Right lobe of liver (tissue), 6 donors: ENCODE results near the gene EFNB2. TPM values are rescaled to one million over a fixed set of nuclear protein-coding genes. Genes with fewer than 3 reads are reported as not detected.

Source experiments
- ATAC-seq, 4 donors: fragments of 200-7000 bp; cut with Tn5 transposase; one replicate each; pipeline ENCODE4 v1.9.1; 2020; ENCODE audit warnings: mild to moderate bottlenecking in 4 of 4, moderate library complexity in 4 of 4
- DNase-seq, 3 donors: peaks; one replicate each; pipeline ENCODE4 v3.0.0-alpha.2; 2020
- H3K27ac ChIP-seq, 3 donors: fragments of 200-600 bp; one replicate each; pipeline ENCODE4 v1.8.0; 2022
- H3K27me3 ChIP-seq, 2 donors: fragments of 200-600 bp; one replicate each; pipeline ENCODE4 v1.8.0; 2022
- H3K36me3 ChIP-seq, 4 donors: fragments of 200-600 bp; sonication (generic) in 1 of 4; one replicate each; pipeline versions ENCODE4 v1.5.1 to v1.8.0; 2017 to 2022; ENCODE audit warnings: control low read depth in 1 of 4
- H3K4me1 ChIP-seq, 4 donors: fragments of 200-600 bp; sonication (generic) in 1 of 4; one replicate each; pipeline versions ENCODE4 v1.5.1 to v1.8.0; 2017 to 2022; ENCODE audit warnings: control low read depth in 1 of 4
- H3K4me3 ChIP-seq, 3 donors: fragments of 200-600 bp; one replicate each; pipeline ENCODE4 v1.8.0; 2022
- H3K9me3 ChIP-seq, 4 donors: fragments of 200-600 bp; sonication (generic) in 1 of 4; one replicate each; pipeline versions ENCODE4 v1.5.1 to v1.8.0; 2017 to 2022; ENCODE audit warnings: control low read depth in 1 of 4
- CTCF ChIP-seq, 4 donors: fragments of 200-600 bp in 3 of 4; fragments of 450-650 bp in 1 of 4; IDR thresholded peaks; one replicate each; pipeline versions ENCODE4 v1.5.1 to v1.8.0; 2016 to 2022; ENCODE audit warnings: antibody characterized with exemption in 4 of 4, mild to moderate bottlenecking in 2 of 4
- POLR2A ChIP-seq: fragments of 450-650 bp; IDR thresholded peaks from one replicate; pipeline ENCODE4 v1.6.1; 2017; ENCODE audit warnings: antibody characterized with exemption, mild to moderate bottlenecking
- WGBS: methylation state at CpG from one replicate; pipeline ENCODE4 v1.1.6; 2018; ENCODE audit warnings: low coverage, low lambda C conversion rate; ENCODE audit not compliant: insufficient coverage; ENCODE audit errors: missing lambda C conversion rate; 5-methylcytosine and 5-hydroxymethylcytosine counted together
- intact Hi-C, 2 donors: fragments of 100-400 bp; cut with DNase I; formaldehyde crosslinking; loops; one replicate each; pipeline versions ENCODE4 v1.11.2 to v1.14.1; 2022
- total RNA-seq, 6 experiments: library from RNA; depleted of rRNA in 2 of 6; stranded (reverse); fragments of >200 nt in 2 of 6; fragmentation: NEBNext Ultra II Directional in 3 of 6; extraction: Animal tissue kit (Norgen Biotek cat#: 25700) in 3 of 6; gene quantifications; one replicate each; pipeline versions ENCODE4 v1.1.0 to v1.2.4, GENCODE V29; 2016 to 2023
- donor health status: DM: no; HTN: yes; CAD: no.
- donor health status: DM: no; HTN: no; CAD: no.
- donor health status: DM: no; HTN: no; CAD: no.
- donor health status: DM: no; HTN: yes; CAD: no.
- donor health status: DM: no; HTN: yes; CAD: no.

EFNB2 gene
- total RNA-seq, 6 experiments from 2014 or later: 2.3 to 9.8 (median 3.9) TPM

- DNase-seq (no peak), ATAC-seq (no peak)
- H3K9me3 ChIP-seq: no peaks in the 10 kb centered on the region
- no peaks in the 10 kb centered on the region for H3K36me3 ChIP-seq
- H3K4me3 ChIP-seq: no peak overlapping the region
- TF ChIP-seq CTCF (IDR thresholded peaks at IDR 0.05) (no peak), POLR2A (no peak)
- WGBS: 69% methylated on average over 7 of the region's 7 CpGs
- H3K27ac ChIP-seq: no peak overlapping the region
- no peaks in the 10 kb centered on the region for H3K27me3 ChIP-seq
- intact Hi-C loops: no loop called here
- peaks cover 0 to 7% (median 0%) of the 10 kb centered on the region in 4 donors for H3K4me1 ChIP-seq
Observed at GRCh38 chr13:106528718-106529414, 6.6 kb downstream of the EFNB2 start.

GRCh38 chr13:106527826-106528225, 7.6 kb downstream of the EFNB2 start:
- ATAC-seq (no peak), DNase-seq (no peak)
- no peak overlapping the region for H3K27ac ChIP-seq
- no peaks in the 10 kb centered on the region for H3K9me3 ChIP-seq
- 29% methylated on average over 2 of the region's 2 CpGs for WGBS
- no peak overlapping the region for H3K4me3 ChIP-seq
- intact Hi-C loops: no loop called here
- TF ChIP-seq CTCF (IDR thresholded peaks at IDR 0.05): no peak
- TF ChIP-seq POLR2A: no peak
- no peaks in the 10 kb centered on the region for H3K27me3 ChIP-seq
- H3K4me1 ChIP-seq: peaks cover 0 to 5% (median 0%) of the 10 kb centered on the region in 4 donors
- no peaks in the 10 kb centered on the region for H3K36me3 ChIP-seq

GRCh38 chr13:106527445-106527801, 8.0 kb downstream of the EFNB2 start:
- ATAC-seq (no peak), DNase-seq (no peak)
- no peak overlapping the region for H3K27ac ChIP-seq
- no peak overlapping the region for H3K4me3 ChIP-seq
- intact Hi-C loops: no loop called here
- peaks cover 0 to 1% (median 0%) of the 10 kb centered on the region in 4 donors for H3K4me1 ChIP-seq
- no peaks in the 10 kb centered on the region for H3K9me3 ChIP-seq
- TF ChIP-seq POLR2A: no peak
- TF ChIP-seq CTCF (IDR thresholded peaks at IDR 0.05): no peak
- no peaks in the 10 kb centered on the region for H3K36me3 ChIP-seq
- H3K27me3 ChIP-seq: no peaks in the 10 kb centered on the region
- 64% methylated on average over 1 of the region's 1 CpG for WGBS

- no peak overlapping the region for H3K4me3 ChIP-seq
- intact Hi-C loops: no loop called here
- no peak for TF ChIP-seq CTCF (IDR thresholded peaks at IDR 0.05)
- TF ChIP-seq POLR2A: no peak
- no peaks in the 10 kb centered on the region for H3K9me3 ChIP-seq
- no peak for ATAC-seq
- H3K27ac ChIP-seq: no peak overlapping the region
- no peaks in the 10 kb centered on the region for H3K27me3 ChIP-seq
- 63% methylated on average over 8 of the region's 8 CpGs for WGBS
- H3K36me3 ChIP-seq: no peaks in the 10 kb centered on the region
- no peaks in the 10 kb centered on the region for H3K4me1 ChIP-seq
- no peak for DNase-seq
Observed at GRCh38 chr13:106526738-106527444, 8.6 kb downstream of the EFNB2 start.
